Coronary artery (tissue), 2 donors: Measurements from ENCODE around the gene GDPD5.

Source experiments
- DNase-seq: peaks from one replicate; pipeline ENCODE4 v3.0.0-alpha.2; 2017; ENCODE audit warnings: low spot score
- H3K27ac ChIP-seq, 2 donors: fragments of 200-600 bp; sonication (generic); one replicate each; pipeline ENCODE4 v1.5.1; 2016 to 2019
- H3K4me3 ChIP-seq: fragments of 200-600 bp; sonication (generic); 2 replicates; pipeline ENCODE4 v1.5.1; 2016; ENCODE audit warnings: mild to moderate bottlenecking, moderate library complexity
- CTCF ChIP-seq: fragments of 200-600 bp; sonication (generic); IDR thresholded peaks from one replicate; pipeline ENCODE4 v1.5.1; 2019; ENCODE audit warnings: antibody characterized with exemption

The GDPD5 gene, protein sequence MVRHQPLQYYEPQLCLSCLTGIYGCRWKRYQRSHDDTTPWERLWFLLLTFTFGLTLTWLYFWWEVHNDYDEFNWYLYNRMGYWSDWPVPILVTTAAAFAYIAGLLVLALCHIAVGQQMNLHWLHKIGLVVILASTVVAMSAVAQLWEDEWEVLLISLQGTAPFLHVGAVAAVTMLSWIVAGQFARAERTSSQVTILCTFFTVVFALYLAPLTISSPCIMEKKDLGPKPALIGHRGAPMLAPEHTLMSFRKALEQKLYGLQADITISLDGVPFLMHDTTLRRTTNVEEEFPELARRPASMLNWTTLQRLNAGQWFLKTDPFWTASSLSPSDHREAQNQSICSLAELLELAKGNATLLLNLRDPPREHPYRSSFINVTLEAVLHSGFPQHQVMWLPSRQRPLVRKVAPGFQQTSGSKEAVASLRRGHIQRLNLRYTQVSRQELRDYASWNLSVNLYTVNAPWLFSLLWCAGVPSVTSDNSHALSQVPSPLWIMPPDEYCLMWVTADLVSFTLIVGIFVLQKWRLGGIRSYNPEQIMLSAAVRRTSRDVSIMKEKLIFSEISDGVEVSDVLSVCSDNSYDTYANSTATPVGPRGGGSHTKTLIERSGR

DNA sequence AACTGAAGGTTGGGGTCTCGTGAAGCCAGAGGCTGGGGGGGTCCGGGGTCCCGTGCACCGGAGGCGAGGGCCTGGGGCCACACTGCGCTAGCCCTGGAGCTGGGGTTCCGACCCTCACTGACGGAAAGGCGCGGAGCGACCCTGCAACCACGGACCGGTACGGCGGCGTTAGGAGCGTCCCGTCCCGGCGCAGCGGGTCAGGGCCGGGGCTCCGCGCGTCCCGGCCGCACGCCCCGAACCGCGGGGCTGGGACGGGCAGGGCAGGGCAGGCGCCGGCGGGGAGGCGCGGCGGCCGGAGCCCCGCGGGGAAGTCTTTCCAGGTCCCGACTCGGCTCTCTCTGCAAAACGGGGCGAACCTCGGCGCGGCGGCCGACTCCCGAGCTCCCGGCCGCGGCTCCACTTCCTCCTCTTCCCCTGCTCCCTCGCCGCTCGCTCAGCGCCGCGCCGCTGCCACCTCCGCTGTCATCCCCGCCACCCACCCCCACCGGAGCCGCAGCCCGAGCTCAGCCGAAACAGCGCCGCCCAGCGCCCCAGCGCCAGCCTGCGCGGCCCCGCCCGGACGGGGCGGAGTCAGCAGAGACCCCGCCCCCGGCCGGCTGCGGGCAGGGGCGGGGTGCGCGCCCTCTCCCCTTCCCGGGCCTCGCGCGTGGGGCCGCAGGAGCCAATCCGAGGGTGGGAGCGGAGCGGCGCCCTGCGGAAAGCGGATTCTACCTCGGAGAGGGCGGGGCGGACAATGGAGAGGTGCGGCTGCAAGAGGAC, at the start of gene GDPD5:
Gene GDPD5, minus strand, starts transcription at position 509 of the 759 bp plus-strand sequence. CDS start 48,206 bp downstream, outside the sequence.
- H3K4me3 ChIP-seq, result peak within 1 kb of the TSS; percentile 94
- TF ChIP-seq CTCF, result peak; percentile 43
- peak; percentile 89 for DNase-seq
- H3K27ac ChIP-seq, result peak within 1 kb of the TSS; percentile 62 to 77

DNA sequence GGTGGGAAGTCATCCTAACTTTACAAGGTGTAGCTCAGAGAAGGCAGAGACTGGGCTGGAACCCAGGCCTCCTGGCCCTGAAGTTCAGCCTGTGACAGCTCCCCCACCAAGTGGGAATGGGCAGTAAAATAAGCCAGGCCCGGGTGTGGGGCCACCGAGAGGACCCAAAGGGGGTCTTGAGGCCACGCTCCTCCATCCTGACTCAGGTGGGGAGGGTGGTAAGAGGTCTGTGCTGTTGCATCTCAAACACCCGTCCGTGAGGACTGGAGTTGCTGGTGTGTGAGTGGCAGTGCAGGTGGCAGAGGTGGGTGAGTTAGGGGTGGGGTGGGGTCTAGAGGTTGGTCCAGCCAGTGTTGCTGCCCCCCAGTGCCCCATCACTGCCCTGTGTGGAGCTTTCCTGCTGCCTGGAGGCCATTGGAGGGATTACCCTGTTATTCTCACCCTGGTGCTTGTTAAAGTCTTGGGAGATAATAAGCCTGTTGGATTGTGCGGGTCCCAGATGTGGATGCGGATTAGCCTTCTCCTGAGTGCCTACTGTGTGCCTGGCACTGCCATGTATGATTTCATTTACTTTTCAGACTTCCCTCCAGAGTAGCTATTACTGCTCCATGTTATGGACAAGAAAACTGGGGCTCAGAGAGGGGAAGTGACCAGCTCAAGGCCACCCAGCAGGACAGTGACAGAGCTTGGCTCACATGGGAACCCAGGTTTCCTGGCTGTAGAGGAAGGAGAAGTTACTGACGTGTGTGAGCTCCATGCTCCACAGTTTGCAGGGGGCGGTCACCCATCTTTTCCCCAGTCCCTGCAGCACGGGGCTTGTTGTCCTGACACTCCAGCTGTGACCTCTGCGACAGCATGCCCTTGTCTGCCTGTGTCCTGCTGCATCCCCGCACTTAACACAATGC, 49.2 kb upstream of the GDPD5 start:
- H3K4me3 ChIP-seq, result no peak overlapping the region
- peak overlapping the region in 1 of 2 donors; percentile 41 for H3K27ac ChIP-seq
- DNase-seq, result no peak
- no peak for TF ChIP-seq CTCF

GRCh38 chr11:75572744-75573143, 47.0 kb upstream of the GDPD5 start:
- Histone ChIP-seq H3K27ac (no peak overlapping the region), H3K4me3 (no peak overlapping the region)
- TF ChIP-seq CTCF, result no peak
- DNase-seq, result no peak

GRCh38 chr11:75571625-75572024, 45.9 kb upstream of the GDPD5 start:
- H3K27ac ChIP-seq, result peak overlapping the region in 1 of 2 donors; percentile 6
- TF ChIP-seq CTCF, result no peak
- DNase-seq, result no peak
- no peak overlapping the region for H3K4me3 ChIP-seq

GRCh38 chr11:75570559-75571139, 44.9 kb upstream of the GDPD5 start:
- H3K4me3 ChIP-seq, result no peak overlapping the region
- no peak for DNase-seq
- TF ChIP-seq CTCF, result no peak
- H3K27ac ChIP-seq, result peak overlapping the region in 1 of 2 donors; percentile 49

DNA sequence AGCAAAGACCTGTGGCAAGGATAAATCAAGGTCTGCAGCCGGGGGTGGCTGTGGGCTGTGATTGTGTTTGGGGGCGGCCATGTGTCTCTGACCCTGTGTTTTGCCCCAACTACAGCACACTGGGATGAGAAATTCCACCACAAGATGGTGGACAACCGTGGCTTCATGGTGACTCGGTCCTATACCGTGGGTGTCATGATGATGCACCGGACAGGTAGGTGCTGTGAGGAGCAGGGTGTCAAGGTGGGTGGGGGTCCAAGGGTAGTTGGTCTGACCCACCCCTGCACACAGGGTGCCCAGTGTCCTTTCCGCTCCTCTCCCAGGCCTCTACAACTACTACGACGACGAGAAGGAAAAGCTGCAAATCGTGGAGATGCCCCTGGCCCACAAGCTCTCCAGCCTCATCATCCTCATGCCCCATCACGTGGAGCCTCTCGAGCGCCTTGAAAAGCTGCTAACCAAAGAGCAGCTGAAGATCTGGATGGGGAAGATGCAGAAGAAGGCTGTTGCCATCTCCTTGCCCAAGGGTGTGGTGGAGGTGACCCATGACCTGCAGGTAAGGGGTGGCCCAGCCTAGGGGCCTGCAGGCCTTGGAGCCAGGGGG, 43.0 kb upstream of the GDPD5 start:
- no peak overlapping the region for H3K27ac ChIP-seq
- no peak overlapping the region for H3K4me3 ChIP-seq
- TF ChIP-seq CTCF, result no peak
- no peak for DNase-seq
